C4-2B (cell line): ENCODE measurements around the gene SFXN3.

Experiments used
- ZFX ChIP-seq: fragments of 450-650 bp; IDR thresholded peaks from 2 replicates; pipeline ENCODE4 v1.6.1; 2017
- TF ChIP-seq, protein P1 (sequence below): fragments of 450-650 bp; conservative IDR thresholded peaks from 2 replicates; pipeline ENCODE4 v1.5.1; 2017; ENCODE audit warnings: mild to moderate bottlenecking

DNA sequence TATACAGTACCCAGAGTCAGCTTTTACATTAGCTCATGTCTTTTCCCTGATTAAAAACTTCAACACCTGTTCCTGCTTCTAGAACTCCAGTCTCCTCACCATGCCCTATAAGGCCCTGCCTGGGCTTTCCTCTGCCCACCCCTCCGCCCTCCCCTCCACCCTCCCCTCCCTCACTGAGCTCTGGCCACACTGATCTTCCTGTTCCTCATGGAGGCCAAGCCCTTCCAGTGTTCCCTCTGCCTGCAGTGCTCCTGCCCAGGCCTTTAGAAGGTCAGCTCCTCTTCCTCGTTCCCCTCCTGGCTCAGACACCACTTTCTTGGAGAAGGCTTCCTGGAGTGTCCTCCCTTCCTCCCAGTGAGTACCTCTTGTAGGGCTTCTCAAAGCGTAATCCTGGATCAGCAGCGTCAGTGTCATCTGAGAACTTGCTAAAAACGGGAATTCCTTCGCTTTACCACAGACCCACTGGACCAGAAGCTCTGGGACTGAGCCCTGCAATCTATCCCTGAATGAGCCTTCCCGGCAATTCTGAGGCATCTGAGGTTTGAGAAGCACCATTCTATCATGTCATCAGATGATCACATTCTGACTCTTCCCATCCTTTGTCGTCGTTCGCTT, 3.8 kb upstream of the SFXN3 start:
- TF ChIP-seq, protein P1, sequence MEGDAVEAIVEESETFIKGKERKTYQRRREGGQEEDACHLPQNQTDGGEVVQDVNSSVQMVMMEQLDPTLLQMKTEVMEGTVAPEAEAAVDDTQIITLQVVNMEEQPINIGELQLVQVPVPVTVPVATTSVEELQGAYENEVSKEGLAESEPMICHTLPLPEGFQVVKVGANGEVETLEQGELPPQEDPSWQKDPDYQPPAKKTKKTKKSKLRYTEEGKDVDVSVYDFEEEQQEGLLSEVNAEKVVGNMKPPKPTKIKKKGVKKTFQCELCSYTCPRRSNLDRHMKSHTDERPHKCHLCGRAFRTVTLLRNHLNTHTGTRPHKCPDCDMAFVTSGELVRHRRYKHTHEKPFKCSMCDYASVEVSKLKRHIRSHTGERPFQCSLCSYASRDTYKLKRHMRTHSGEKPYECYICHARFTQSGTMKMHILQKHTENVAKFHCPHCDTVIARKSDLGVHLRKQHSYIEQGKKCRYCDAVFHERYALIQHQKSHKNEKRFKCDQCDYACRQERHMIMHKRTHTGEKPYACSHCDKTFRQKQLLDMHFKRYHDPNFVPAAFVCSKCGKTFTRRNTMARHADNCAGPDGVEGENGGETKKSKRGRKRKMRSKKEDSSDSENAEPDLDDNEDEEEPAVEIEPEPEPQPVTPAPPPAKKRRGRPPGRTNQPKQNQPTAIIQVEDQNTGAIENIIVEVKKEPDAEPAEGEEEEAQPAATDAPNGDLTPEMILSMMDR, result no peak
- TF ChIP-seq ZFX, result no peak
